GM19193 (cell line): ENCODE data around the gene CXorf58.

ENCODE experiments used
- POLR2A ChIP-seq: IDR thresholded peaks from 4 replicates; pipeline ENCODE4 v1.6.1; 2011; ENCODE audit not compliant: insufficient read depth, insufficient read length; ENCODE audit errors: extremely low read depth

Gene CXorf58, protein sequence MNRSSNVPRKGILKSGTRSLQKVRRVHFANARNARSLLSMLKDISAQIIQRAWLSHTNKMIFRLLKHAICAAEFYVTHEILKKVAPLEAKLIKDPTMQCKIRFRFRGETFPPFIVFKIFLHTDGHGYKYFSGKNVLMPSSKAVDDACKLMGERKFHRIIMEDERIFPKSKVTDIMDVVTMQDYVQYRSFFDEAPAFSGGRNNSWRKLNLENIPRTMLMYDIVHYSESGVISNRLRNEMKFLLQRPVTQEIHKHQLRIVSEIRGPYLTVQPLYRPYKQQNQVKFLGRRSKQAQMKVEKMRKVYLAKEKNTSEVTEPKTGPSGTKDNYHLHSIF

DNA sequence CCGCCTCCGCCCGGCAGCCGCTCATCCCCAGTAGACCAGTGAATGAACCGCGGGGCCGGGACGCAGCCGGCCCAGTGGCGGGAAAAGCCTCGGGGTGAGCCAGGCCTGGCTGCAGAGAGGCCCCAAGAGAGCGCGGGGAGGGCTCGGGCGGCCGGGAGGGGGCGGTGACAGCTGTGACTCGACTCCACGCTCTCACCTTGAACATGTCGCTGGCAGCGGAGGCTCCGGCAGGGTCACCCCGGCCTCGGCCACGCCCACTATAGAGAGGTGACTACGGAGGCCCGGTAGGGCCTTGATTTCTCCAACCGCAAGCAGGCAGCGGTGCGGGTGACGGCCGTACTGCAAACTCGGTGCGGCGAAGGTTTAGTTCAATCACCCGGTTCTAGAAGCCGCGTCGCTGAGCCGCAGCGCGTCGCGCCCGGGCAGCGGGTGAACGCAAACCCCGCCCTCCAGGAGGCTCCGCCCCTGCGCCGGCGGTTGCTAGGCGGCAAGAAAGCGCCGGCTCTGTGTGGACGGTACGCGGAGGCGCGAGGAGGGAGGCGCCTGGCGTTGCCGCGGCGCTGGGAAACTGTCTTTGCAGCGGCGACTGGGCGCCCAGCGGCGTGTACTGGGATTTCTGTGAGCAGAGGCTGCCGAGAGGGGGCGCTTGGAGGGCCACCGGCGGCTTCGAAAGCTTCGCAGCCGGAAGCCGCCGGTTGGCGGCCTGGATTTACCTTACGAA lies at the start of gene CXorf58, which contains the start of gene APOO:
CXorf58 (plus strand) TSS at position 509 of the 721 bp plus-strand sequence. CDS start 2,297 bp downstream, outside the sequence.
APOO (minus strand) TSS at position 441 of the 721 bp plus-strand sequence; CDS start at position 205, 236 bp downstream.
- peak; percentile 58 for TF ChIP-seq POLR2A

DNA sequence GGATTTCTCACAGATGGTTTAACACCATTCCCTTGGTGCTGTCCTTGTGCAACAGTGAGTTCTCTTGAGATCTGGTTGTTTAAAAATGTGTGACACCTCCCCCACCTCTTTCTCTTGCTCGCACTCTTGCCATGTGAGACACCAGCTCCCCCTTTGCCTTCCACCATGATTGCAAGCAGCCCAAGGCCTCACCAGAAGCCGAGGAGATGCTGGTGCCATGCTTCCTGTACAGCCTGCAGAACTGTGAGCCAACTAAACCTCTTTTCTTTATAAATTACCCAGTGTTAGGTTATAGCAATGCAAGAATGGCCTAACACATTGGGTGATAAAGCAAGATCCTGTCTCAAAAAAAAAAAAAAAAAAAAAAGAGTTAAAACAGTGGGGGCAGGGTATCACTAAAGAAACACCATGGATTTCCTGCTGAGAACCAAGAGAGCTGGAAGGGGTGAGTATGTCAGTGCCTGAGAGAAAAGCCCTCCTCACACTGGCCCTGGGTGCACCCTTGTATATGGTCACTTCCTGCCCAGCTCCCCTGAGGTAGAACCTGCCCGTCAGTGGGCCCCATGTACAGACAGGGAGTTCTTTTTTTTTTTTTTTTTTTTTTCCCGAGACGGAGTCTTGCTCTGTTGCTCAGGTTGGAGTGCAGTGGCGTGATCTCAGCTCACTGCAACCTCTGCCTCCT lies 46.5 kb upstream of the CXorf58 start:
- no peak for TF ChIP-seq POLR2A

GRCh38 chrX:23864742-23865326 lies 43.0 kb upstream of the CXorf58 start:
- TF ChIP-seq POLR2A = no peak

- TF ChIP-seq POLR2A = no peak
Observed at GRCh38 chrX:23870041-23870440, 37.8 kb upstream of the CXorf58 start.

GRCh38 chrX:23871905-23872546 lies 35.8 kb upstream of the CXorf58 start:
- no peak for TF ChIP-seq POLR2A

- TF ChIP-seq POLR2A = no peak
Observed at GRCh38 chrX:23879380-23880090, 28.3 kb upstream of the CXorf58 start.

GRCh38 chrX:23883737-23884354 lies 24.0 kb upstream of the CXorf58 start:
- no peak for TF ChIP-seq POLR2A

DNA sequence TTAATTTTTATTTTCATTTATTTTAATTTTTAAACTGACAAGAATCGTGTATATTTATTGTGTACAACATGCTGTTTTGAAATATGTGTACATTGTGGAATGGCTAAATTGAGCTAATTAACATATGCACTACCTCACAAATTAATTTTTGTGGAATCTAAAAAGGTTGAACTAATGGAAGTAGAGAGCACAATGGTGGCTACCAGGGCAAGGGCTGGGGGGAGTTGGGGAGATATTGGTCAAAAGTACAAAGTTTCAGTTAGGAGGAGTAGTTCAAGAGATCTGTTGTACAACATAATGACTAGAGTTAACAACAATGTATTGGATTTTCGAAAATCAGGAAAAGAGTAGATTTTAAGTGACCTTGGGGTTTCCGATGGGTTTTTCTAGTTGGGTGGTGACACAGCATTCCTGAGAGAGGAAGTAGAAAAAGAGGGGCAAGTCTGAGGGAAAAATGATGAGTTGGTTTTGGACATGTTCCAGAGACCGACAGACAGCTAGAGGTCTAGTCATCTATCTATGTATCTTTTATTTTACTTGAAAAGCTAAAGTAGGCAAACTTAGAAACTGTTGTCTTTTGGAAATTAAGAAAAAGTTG lies 23.3 kb upstream of the CXorf58 start:
- no peak for TF ChIP-seq POLR2A

GRCh38 chrX:23885803-23886202 lies 22.0 kb upstream of the CXorf58 start:
- TF ChIP-seq POLR2A = no peak

GRCh38 chrX:23887451-23887850 lies 20.4 kb upstream of the CXorf58 start:
- TF ChIP-seq POLR2A = no peak

GRCh38 chrX:23887918-23888317 lies 19.9 kb upstream of the CXorf58 start:
- TF ChIP-seq POLR2A = no peak

GRCh38 chrX:23888887-23889501 lies 18.8 kb upstream of the CXorf58 start:
- TF ChIP-seq POLR2A = no peak

DNA sequence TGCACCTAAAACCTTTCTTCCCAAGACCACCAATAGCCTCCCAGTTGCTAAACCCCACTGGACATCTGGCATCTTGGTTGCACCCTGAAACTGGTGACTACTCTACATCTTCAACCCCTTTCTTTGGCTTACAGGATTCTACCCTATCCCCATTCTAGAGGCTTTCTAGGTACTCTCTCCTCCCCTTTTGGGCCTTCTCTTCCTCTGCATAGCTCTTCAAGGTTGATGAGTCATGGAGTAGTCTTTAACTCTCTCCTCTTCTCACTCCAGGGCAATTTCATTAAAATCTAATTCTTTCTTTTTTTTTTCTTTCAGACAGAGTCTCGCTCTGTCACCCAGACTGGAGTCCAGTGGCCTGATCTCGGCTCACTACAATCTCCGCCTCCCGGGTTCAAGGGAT lies 16.9 kb upstream of the CXorf58 start:
- no peak for TF ChIP-seq POLR2A
